HG03575 (cell line): ENCODE results near the gene LDLRAP1.

Experiments used
- ATAC-seq: cut with Tn5 transposase; IDR thresholded peaks from one replicate; pipeline ENCODE4 v1.9.1; 2021; ENCODE audit not compliant: unreplicated experiment, insufficient number of reproducible peaks, low FRiP score; ENCODE audit errors: extremely low read depth

Gene LDLRAP1

GRCh38 chr1:25569597-25570396 lies 26.4 kb downstream of the LDLRAP1 start:
- no peak for ATAC-seq

- ATAC-seq, result no peak
Observed at GRCh38 chr1:25570798-25571521, 27.6 kb downstream of the LDLRAP1 start.

GRCh38 chr1:25571522-25571970 lies 28.1 kb downstream of the LDLRAP1 start:
- no peak for ATAC-seq

DNA sequence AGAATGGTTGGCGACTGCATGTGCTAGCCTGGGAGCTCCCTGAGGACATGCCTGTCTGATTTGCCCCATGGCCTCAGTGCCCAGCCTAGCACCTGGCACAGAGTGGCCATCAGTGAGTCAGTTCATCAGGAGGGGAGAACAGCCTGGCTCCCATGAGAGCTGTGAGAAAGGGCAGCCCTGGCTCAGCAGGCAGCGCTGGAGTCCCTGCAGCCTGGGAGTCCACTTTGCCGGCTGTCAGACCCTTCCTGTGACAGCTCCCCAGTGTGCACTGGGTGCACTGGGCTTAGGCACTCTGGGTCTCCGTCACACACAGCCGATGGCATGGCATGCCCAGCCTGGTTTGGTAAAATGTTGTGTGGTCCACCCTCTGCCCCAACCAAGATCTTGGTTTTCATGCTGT lies 28.7 kb downstream of the LDLRAP1 start:
- ATAC-seq, result no peak

DNA sequence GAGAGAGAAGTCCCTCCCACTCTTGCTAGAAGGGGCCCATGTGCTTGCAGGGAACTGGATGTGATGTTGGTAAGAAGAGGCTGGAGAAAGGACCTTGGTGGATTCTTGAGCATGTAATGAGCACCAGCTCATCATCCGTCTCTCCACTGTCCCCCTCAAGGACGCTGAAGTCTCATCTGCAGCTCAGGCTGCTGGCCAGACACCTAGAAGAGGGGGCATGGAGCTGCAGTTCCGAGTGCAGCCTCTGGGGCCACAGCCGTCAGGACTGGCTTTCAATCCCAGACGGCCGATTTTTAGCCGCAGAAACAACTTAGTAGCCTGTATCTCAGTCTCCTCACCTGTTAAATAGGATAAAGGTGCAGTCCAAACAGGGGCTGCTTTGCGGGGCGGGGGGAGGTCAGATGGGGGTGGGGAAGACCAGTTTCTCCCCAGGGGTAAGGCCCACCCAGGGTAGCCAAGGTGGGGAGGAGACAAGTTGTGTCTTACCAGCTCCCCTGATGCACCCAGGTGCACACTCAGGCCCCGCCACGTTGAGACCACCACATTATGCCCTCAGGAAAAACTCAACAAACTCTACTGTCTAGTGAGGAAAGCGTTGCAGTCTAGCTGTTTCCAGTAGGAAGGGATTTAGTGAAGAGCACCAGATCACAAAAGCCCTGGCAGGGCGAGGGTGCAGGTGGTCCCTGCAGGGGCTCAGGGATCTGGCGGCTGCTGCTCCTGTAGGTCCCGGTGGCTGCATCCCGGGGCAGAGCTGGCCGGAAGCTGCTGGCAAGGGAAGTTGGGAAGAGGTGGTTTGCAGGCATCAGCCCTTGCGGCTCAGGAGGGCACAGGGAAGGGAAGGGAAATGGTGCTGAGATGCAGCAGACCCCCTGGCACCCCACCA lies 29.5 kb downstream of the LDLRAP1 start:
- no peak for ATAC-seq

GRCh38 chr1:25573591-25573930 lies 30.2 kb downstream of the LDLRAP1 start:
- no peak for ATAC-seq

GRCh38 chr1:25573961-25574360 lies 30.6 kb downstream of the LDLRAP1 start:
- ATAC-seq, result no peak

DNA sequence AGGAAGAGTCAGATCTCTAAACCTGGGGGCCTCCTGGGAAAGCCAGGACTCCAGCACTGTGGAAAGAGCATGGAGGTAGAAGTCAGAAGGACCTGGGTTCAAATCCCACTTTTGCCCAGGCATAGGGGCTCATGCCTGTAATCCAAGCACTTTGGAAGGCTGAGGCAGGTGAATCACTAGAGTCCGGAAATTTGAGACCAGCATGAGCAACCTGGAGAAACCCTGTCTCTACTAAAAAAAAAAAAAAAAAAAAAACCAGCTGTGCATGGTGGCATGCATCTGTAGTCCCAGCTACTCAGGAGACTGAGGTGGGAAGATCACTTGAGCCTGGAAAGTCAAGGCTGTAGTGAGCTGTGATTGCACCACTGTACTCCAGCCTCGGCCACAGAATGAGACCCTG lies 31.8 kb downstream of the LDLRAP1 start:
- ATAC-seq, result no peak

- no peak for ATAC-seq
Observed at GRCh38 chr1:25576459-25577133, 33.2 kb downstream of the LDLRAP1 start.

DNA sequence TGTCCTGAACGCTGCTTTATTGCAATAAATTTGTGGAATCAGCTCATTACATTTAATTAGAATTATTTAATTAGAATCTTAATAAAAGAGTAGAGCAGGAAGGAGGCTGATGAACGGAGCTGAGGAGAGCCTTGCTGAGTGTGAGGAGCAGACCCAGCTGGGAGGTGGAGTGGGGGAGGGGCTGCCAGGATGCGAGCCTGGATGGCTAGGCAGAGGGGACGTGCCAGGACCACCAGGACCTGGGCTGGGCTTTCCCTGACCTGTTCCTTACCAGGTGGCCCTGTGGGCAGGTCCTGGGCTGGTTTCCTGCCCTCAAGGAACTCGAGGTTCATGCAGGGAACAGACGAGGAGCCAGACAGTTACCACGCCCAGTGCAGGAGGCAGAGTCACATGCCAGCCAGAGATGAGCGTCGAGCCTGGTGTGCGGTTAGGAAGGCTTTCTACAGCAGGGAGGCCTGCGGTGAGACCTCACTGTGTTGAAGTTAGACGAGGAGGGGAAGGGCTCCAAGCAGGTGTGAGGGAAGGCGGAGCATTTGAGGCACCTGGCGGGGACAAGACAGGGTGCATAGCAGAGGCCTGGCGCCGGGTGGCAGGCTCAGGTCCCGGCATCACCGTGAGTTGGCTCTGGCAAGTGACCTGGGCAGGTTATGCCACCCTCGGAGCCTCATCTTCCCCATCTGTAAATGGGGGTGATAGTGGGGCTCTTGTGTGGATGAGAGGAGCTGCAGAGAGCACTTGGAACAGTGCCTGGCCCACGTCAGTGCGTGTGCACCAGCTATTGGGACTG lies 33.9 kb downstream of the LDLRAP1 start:
- ATAC-seq, result no peak

DNA sequence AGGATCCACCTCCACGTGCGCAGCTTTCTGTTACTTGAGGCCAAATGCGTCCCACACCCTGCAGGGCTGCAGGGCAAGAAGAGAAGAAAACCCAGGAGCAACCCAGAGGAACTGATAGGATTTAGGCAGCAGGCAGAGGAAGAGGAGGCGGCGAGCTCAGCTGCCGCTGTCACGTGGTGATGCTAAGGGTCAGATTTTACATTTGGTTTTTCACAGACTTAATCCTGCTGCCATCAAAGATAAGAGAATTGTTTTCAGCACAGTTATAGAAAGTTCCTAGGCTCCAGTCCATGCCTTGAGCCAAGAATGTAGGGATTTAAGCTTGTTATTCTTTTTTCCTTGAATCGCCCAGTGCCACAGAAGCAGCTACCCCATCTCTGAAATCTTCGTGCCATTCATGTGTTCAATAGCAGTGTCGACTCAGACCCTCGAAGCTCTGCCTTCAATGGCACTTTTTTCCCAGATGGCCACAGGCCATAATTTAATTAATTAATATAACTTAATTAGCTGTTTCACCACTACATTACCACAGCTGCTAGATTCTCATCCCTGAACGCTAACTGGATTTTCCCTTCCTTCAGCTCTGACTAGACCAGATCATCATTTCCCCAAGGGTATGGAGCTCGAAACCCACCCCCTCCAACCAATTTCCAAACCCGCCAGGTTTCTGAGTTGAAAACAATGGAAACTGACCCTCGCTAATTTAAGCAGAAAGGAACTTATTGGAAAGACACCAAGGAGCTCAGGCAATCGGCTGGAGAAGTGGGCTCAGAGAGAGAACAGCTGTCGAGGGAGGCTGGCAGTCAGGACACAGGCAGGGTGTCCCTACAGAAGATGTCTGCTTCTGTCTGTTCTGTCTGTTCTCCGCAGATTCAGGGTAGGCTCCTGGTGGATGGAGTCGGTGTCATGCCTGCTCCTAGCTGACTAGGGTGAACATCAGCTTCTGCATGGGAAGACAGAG lies 36.2 kb downstream of the LDLRAP1 start:
- no peak for ATAC-seq

DNA sequence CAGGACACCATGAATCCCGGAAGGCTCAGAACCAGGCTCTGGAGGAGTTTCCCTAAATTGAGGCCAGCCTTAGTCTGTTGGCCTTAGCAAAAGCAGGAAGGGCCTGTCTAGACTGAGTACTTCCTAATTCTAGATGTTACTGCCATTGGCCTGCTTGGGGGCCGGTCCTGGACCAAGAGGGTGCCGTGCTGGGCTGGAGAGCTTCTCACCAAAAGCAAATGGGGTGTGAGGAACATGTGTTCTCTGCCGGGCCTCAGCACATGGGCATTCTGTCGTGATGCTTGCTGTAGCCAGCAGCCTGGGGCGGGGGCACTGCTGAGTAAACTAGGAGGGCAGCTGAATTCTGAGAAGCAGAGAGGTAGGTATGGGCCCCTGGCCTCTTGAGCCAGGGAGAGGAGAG lies 37.5 kb downstream of the LDLRAP1 start:
- no peak for ATAC-seq

- no peak for ATAC-seq
Observed at GRCh38 chr1:25581764-25582163, 38.4 kb downstream of the LDLRAP1 start.

DNA sequence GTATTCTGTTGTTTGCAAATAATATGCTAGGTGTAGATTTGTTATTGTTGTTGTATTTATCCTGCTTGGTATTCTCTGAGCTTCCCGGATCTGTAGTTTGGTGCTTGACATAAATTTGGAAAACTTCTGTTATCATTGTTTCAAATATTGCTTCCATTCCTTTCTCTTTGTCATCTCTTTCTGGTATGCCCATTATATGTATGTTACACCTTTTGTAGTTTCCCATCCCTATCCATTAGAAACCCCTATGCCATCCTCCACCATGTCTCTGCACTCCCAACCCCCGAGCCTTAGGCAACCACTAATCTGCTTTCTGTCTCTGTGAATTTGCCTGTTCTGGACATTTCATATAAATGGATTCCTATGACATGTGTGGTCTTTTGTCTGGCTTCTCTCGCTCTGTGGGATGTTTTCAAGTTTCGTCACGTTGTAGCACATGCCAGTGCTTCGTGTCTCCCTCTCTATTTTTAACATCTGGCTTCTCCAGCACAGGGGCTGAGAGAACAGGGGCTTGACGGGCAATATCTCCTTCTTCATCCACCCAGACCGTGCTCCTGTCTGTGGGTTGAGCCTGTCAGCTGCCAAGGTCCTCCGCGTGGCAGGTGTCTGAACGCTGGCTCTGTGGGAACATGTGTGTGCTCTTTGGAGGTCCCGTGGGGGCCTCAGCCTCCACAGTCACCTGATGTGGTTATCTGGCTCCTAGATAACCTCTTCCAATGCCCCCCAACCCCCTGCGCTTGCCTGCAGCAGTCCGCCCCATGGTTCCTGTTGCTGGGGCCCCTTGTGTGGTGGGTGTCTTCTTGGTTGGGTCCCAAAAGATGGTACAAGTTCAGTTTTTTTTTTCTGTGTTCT lies 40.3 kb downstream of the LDLRAP1 start:
- no peak for ATAC-seq

- ATAC-seq, result no peak
Observed at GRCh38 chr1:25586181-25586588, 42.8 kb downstream of the LDLRAP1 start.

DNA sequence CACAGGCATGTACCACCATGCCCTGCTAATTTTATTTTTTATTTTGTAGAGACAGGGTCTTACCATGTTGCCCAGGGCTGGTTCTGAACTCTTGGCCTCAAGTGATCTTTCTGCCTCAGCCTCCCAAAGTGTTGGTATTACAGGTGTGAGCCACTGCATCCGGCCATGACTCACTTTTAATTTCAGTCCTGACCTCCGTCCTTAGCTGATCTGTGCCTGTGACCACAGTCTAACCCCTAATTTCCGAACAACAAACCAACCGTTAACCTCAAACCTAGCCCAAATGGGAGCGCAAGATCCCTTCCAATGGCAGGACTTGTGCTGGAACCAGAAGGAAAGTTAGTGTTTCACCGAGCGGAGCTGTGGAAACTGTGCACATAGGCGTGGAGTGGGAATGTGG lies 43.9 kb downstream of the LDLRAP1 start:
- ATAC-seq, result no peak
